Activated T-helper 2 cell treated with anti-CD3 and anti-CD28 coated beads, Interferon-gamma antibody, Interleukin-2, Interleukin-4, amounts not matched to agents 10 μg/mL and 5 μg/mL and 100 μg/mL, durations not matched to agents 14 hours and 24 hours and 36 hours (primary cell): ENCODE measurements around the gene CYLC1. TPM values are rescaled to one million over a fixed set of nuclear protein-coding genes. Genes with fewer than 3 reads are reported as not detected.

Experiments used
- DNase-seq: peaks from one replicate; pipeline ENCODE4 v3.0.0; 2021; ENCODE audit warnings: low spot score
- H3K27ac Mint-ChIP-seq: one replicate; pipeline ENCODE4 v1.8.0; 2021; ENCODE audit warnings: mixed read lengths
- H3K27me3 Mint-ChIP-seq: one replicate; pipeline ENCODE4 v1.8.0; 2021; ENCODE audit warnings: low read depth, mixed read lengths
- H3K36me3 Mint-ChIP-seq: one replicate; pipeline ENCODE4 v1.8.0; 2021; ENCODE audit warnings: low read depth, mixed read lengths
- H3K4me1 Mint-ChIP-seq: one replicate; pipeline ENCODE4 v1.8.0; 2021; ENCODE audit warnings: low read depth, mixed read lengths
- H3K4me3 Mint-ChIP-seq: one replicate; pipeline ENCODE4 v1.8.0; 2021; ENCODE audit warnings: low read depth, mild to moderate bottlenecking, moderate library complexity, mixed read lengths
- H3K9me3 Mint-ChIP-seq: one replicate; pipeline ENCODE4 v1.8.0; 2021; ENCODE audit warnings: mixed read lengths
- intact Hi-C: fragments of 100-400 bp; cut with micrococcal nuclease; formaldehyde crosslinking; loops from one replicate; pipeline ENCODE4 v1.15.1; 2023
- total RNA-seq: library from RNA; stranded (reverse); gene quantifications from 2 replicates; pipeline ENCODE4 v1.2.3, GENCODE V29; 2022

The CYLC1 gene, protein sequence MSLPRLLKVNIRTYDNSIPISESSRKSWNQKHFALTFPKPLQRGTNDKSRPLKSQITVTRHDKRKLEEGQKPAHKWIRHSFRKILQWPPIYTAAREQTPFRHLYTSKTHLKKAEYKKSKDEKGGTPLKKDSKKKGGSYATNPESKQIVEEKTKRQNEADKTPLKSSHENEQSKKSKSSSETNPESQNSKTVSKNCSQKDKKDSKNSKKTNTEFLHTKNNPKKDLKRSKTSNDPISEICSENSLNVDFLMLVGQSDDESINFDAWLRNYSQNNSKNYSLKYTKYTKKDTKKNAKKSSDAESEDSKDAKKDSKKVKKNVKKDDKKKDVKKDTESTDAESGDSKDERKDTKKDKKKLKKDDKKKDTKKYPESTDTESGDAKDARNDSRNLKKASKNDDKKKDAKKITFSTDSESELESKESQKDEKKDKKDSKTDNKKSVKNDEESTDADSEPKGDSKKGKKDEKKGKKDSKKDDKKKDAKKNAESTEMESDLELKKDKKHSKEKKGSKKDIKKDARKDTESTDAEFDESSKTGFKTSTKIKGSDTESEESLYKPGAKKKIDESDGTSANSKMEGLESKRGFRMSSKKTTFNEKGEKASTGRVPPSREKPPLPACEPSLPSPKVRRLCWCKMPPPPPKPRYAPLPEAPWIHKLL
- not detected in 2 replicates for total RNA-seq

DNA sequence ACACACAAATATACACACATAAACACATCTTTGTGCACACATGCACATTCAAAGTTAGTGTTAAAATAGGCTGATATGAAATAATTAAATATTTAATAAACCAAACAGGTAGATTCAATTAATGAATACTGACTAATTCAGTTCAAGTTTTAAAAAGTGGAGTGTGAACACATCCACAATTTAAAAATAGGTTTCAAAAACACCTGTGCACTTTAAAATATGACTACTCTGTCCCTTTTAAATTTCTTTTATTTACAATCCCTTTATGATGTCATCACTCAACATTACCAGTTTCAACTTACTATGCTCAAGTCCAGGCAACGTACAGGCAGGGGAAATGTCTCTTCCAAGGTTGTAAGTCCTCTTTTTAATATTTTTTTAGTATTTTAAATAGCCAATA, at the start of gene CYLC1:
CYLC1 (plus strand) TSS at position 301 of the 400 bp plus-strand sequence; CDS start at position 338, 37 bp downstream.
- H3K27me3 Mint-ChIP-seq, result no peaks in the 10 kb centered on the region
- DNase-seq, result no peak
- no peaks in the 10 kb centered on the region for H3K4me1 Mint-ChIP-seq
- no peaks in the 10 kb centered on the region for H3K36me3 Mint-ChIP-seq
- no peak within 1 kb of the TSS for H3K27ac Mint-ChIP-seq
- intact Hi-C loops, result no loop called here
- no peak within 1 kb of the TSS for H3K4me3 Mint-ChIP-seq
- peaks cover 13% of the 10 kb centered on the region for H3K9me3 Mint-ChIP-seq

DNA sequence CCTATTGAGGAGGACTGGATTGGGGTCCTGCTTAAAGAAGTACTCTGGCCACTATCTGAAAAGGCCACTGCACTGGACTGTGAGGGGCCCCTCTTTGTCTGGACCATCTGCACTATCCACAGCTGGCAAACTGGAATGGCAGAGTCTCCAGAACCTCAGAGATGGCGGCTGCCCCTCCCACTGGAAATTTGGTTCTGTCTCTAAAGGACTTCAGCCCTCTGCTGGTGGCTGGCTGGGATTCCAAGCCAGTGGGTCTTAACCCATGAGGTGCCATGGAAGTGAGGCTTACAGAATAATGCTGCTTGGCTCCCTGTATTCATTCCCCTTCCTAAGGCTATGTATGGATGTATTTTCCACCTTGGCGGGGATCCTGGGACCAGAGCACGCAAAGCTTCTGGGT, 41.6 kb upstream of the CYLC1 start:
- peaks cover 24% of the 10 kb centered on the region for H3K9me3 Mint-ChIP-seq
- no peak overlapping the region for H3K4me3 Mint-ChIP-seq
- intact Hi-C loops, result no loop called here
- H3K36me3 Mint-ChIP-seq, result no peaks in the 10 kb centered on the region
- no peak overlapping the region for H3K27ac Mint-ChIP-seq
- no peak for DNase-seq
- no peaks in the 10 kb centered on the region for H3K27me3 Mint-ChIP-seq
- no peaks in the 10 kb centered on the region for H3K4me1 Mint-ChIP-seq

DNA sequence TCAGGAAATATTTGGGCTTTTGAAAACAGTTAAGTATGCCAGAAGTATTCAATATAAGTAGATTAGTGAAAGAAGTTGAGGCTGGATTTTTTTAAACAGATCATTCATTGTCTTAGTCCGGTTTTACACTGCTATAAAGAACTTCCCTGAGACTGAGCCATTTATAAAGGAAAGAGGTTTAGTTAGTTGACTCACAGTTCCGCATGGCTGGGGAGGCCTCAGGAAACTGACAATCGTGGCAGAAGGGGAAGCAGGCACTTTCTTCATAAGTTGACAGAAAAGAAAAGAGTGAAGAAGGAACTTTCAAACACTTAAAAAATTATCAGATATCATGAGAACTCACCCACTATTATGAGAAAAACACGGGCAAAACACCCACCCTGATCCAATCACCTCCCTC, 31.1 kb upstream of the CYLC1 start:
- no peaks in the 10 kb centered on the region for H3K27me3 Mint-ChIP-seq
- no peak for DNase-seq
- intact Hi-C loops, result no loop called here
- H3K9me3 Mint-ChIP-seq, result no peaks in the 10 kb centered on the region
- H3K36me3 Mint-ChIP-seq, result no peaks in the 10 kb centered on the region
- H3K4me1 Mint-ChIP-seq, result no peaks in the 10 kb centered on the region
- H3K27ac Mint-ChIP-seq, result no peak overlapping the region
- H3K4me3 Mint-ChIP-seq, result no peak overlapping the region

DNA sequence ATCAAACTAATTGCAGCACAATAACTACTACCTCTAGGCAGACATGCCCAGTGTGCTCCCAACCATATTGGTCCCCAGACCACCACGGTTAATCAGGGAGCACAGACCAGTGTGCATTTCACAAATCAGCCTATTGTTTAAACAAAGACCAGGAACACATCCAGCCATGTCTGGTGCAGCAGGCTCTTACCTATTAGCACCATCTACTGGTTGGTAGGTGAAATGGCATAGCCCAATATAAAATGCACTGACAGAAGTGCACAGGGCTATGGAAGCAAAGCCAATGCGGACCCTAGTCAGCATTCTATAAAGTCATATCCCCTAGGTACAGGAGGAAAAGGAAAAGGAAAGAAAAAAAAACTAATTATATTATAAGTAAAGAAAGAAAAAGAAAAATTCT, 15.5 kb upstream of the CYLC1 start:
- no peak overlapping the region for H3K27ac Mint-ChIP-seq
- no peaks in the 10 kb centered on the region for H3K27me3 Mint-ChIP-seq
- H3K4me1 Mint-ChIP-seq, result no peaks in the 10 kb centered on the region
- H3K9me3 Mint-ChIP-seq, result no peaks in the 10 kb centered on the region
- no peak for DNase-seq
- H3K4me3 Mint-ChIP-seq, result no peak overlapping the region
- no peaks in the 10 kb centered on the region for H3K36me3 Mint-ChIP-seq
- intact Hi-C loops, result no loop called here

DNA sequence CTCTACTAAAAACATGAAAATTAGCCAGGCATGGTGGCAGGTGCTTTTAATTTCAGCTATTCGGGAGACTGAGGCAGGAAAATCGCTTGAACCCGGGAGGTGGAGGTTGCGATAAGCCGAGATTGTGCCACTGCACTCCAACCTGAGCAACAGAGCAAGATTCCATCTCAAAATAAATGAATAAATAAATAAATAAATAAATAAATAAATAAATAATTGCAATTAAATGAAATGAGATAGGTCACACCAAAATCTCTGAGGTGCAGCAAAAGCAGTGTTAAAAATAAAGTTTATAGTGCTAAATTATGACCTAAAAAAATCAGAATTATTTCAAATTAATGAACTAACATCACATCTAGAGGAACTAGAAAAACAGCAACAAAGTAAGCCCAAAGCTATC, 13.6 kb upstream of the CYLC1 start:
- H3K4me3 Mint-ChIP-seq, result no peak overlapping the region
- intact Hi-C loops, result no loop called here

DNA sequence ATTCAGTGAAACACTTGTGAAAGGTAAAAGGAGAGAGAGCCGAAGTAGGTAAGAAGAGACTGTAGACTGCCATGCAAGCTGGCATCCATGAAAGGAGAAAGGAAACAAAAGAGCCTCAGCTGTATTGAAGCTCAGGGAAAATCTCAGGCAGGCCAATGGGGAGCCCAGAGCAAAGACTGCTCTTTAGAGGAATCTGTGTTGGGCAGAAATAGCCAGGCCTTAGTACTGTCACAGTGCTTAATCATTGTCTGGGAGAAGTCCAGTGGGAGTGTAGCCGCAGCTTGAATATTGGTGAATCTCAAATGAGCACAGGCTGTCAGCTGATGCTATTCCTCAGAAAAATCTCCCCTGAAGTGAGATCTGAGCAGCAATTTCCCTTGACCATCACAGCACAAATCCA, 27.6 kb downstream of the CYLC1 start:
- no peaks in the 10 kb centered on the region for H3K9me3 Mint-ChIP-seq
- H3K27ac Mint-ChIP-seq, result no peak overlapping the region
- intact Hi-C loops, result no loop called here
- no peak overlapping the region for H3K4me3 Mint-ChIP-seq
- no peaks in the 10 kb centered on the region for H3K27me3 Mint-ChIP-seq
- no peaks in the 10 kb centered on the region for H3K4me1 Mint-ChIP-seq
- no peaks in the 10 kb centered on the region for H3K36me3 Mint-ChIP-seq
- no peak for DNase-seq

More for the DNA sequence above, 13.6 kb upstream of the CYLC1 start:
- Mint-ChIP-seq H3K27ac (no peak overlapping the region), H3K36me3 (no peaks in the 10 kb centered on the region), H3K4me1 (no peaks in the 10 kb centered on the region), H3K27me3 (no peaks in the 10 kb centered on the region), H3K9me3 (no peaks in the 10 kb centered on the region)
- DNase-seq, result no peak

DNA sequence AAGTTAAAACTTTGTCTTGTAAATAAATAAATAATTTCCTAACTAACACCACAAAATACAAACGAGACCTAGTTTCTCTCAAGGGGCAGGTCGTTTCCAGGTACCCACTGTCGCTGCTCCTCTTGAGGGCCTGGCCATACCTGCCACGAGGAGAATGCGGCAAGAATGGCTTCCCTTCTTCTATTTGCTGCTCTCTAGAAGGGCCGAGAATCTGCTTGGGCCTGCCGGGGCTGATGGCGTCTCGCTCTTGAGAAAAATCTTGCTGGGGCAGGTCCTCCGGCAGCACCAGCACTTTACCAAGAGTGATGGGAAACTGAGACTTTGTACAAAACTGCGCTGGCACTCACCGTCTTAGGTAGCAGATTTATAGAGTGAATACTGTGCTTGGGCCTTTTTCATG, 31.5 kb downstream of the CYLC1 start:
- Mint-ChIP-seq H3K9me3 (no peaks in the 10 kb centered on the region), H3K36me3 (no peaks in the 10 kb centered on the region)

DNA sequence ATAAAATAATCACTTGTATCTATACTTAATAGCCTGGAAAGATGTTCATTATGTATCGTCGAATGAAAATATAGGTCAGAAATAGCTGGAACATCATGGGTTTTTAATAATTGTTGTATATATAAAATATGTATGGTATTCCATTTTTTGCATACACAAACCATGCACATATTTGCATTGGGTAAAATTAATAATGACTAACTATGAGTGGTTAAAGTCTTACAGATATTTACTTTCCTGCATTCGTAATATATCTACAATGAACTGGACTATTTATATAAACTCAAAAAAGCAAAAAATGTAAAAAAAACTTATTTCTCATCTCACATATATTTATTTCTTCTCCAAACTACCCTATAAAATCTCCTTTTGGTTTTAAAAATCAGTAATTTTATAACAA, 46.0 kb downstream of the CYLC1 start:
- H3K36me3 Mint-ChIP-seq, result no peaks in the 10 kb centered on the region
- no peaks in the 10 kb centered on the region for H3K27me3 Mint-ChIP-seq
- peaks cover 5% of the 10 kb centered on the region for H3K9me3 Mint-ChIP-seq
- no peaks in the 10 kb centered on the region for H3K4me1 Mint-ChIP-seq
- H3K4me3 Mint-ChIP-seq, result no peak overlapping the region
- no peak for DNase-seq
- intact Hi-C loops, result no loop called here
- no peak overlapping the region for H3K27ac Mint-ChIP-seq

More for the DNA sequence above, 31.5 kb downstream of the CYLC1 start:
- Mint-ChIP-seq H3K27ac (no peak overlapping the region), H3K4me1 (no peaks in the 10 kb centered on the region), H3K4me3 (no peak overlapping the region), H3K27me3 (no peaks in the 10 kb centered on the region)
- intact Hi-C loops, result no loop called here
- DNase-seq, result no peak

DNA sequence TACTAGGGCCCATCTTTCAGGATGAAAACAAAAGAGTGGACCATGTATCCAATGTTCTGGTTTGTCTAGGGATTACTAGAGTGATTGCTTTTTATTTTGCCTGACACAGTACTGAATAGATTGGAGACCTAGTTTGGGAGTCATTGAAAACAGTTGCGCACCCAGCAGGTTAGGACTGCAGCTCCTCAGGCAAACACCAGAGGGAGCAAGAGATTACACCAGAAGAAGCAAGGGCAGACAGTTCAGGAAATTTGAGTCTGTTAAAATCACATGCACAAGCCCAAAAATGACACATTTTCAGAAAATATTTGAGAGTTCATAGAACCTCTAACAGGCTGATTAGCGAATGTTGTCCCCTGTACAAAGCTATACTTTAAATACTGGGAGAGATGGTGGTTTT, 55.6 kb downstream of the CYLC1 start:
- H3K36me3 Mint-ChIP-seq, result no peaks in the 10 kb centered on the region
- no peak overlapping the region for H3K27ac Mint-ChIP-seq

DNA sequence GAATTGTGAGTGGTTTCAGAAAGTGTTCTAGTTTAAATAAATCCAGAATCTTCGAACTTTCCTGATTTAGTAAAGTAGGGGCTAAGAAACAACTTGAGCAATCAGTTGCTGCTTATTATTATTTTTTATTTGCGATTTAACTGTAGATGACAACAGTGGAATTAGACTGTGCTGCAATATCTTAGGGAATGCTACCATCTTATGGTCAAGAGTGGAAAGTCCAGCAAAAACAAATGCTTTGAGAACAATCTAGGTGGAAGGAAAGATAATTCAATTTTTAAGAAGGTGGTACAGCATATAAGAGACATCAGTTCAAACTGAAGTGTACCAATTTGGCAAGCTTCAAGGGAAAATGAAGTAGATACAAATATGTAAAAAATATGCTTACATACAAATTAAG, 73.3 kb downstream of the CYLC1 start:
- intact Hi-C loops, result no loop called here
- Mint-ChIP-seq H3K27me3 (no peaks in the 10 kb centered on the region), H3K27ac (no peak overlapping the region), H3K4me1 (no peaks in the 10 kb centered on the region), H3K9me3 (no peaks in the 10 kb centered on the region), H3K4me3 (no peak overlapping the region), H3K36me3 (no peaks in the 10 kb centered on the region)
- no peak for DNase-seq

More for the DNA sequence above, 55.6 kb downstream of the CYLC1 start:
- no peak overlapping the region for H3K4me3 Mint-ChIP-seq
- no peaks in the 10 kb centered on the region for H3K27me3 Mint-ChIP-seq
- intact Hi-C loops, result no loop called here
- no peaks in the 10 kb centered on the region for H3K4me1 Mint-ChIP-seq
- DNase-seq, result no peak
- H3K9me3 Mint-ChIP-seq, result no peaks in the 10 kb centered on the region
